ENCODE data around the gene ANKRD42. TPM values are rescaled to one million over a fixed set of nuclear protein-coding genes. Genes with fewer than 3 reads are reported as not detected.

Gene ANKRD42
- total and polyA plus RNA-seq, 2 of the 8 experiments (the other 6 are each of a cell fraction or from before 2014, with no cell fraction given): 2.0 to 5.5 TPM

DNA sequence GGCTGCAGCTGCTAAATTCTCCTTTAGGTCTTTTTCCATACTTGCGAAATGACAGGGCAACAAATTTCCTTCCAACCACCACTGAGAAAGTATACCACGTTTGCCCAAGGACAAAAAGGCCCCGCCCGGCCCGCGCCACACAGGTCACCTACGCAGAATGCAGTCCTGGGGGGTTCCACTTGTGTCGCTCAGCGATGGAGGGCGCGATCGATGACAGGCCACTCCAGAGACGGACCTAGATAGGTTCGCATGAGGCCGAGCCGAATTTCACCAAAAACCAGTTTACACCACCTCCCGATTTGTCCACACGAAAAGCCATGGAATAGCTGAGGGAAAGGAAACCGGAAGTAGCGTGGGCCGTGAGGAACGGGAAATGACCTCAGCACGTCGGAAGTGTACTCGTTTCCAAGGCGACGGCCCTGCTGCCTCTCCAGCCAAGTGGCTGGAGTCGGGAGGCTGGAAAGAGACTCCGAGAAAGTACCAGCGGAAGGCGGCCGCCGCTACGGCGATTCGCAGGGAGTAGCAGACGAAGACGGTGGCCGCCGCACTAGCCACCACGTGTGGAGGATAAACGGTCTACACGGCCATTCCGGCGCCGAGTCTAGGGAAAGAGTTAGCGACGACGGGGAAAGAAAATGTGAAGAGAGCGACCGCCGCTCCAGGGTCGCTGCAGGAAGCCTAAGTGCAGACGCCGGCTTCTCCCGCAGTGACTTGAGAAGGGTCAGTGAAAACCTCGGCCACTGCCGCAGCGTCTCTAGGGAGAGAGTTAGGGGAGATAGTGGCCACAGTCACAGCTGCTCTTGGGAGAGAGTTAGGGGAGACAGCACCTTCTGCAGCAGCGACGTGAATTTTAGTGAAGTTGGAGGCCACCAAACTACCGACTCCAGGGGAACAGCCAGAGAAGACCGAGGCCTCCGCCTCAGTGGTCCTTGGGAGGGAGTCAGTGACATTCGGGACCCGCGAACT lies at the start of gene ANKRD42 (continued):
- peak; percentile 89 for TF ChIP-seq SAP30 (IDR thresholded peaks at IDR 0.05; ENCODE audit: insufficient read depth, insufficient replicate concordance, low read length)
- peak; percentile 82 to 98; a peak in 3 of 4 replicates for TF ChIP-seq SIN3A (conservative IDR thresholded peaks at IDR 0.05 in 1 of 2, IDR thresholded peaks at IDR 0.05 in 1 of 2; ENCODE audit: low read depth in 1 of 2, low read length in 2 of 2)
- peak; percentile 92 for TF ChIP-seq GABPA (IDR thresholded peaks at IDR 0.05; ENCODE audit: borderline replicate concordance, insufficient read depth, low read length)

Measured in H1 (cell line).